ENCODE measurements around the gene TMEM171.

TMEM171 gene

DNA sequence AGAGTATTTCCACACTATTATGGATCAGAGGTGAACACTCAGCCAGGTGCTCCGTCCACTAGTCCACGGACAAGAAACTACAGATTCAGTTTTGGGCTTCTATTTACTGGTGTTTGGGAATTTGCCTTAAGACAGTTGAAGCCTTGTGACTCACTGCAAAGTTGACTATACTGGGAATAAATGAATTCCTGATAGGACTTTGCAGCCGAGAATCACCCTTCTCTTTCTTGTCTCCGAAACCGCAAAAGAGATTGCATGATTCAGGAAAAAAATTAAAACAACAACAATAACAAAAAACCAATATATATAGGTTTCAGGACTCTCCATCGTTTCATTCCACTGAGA lies 716 bp downstream of the TMEM171 start:
- DNase-seq = no peak

DNA sequence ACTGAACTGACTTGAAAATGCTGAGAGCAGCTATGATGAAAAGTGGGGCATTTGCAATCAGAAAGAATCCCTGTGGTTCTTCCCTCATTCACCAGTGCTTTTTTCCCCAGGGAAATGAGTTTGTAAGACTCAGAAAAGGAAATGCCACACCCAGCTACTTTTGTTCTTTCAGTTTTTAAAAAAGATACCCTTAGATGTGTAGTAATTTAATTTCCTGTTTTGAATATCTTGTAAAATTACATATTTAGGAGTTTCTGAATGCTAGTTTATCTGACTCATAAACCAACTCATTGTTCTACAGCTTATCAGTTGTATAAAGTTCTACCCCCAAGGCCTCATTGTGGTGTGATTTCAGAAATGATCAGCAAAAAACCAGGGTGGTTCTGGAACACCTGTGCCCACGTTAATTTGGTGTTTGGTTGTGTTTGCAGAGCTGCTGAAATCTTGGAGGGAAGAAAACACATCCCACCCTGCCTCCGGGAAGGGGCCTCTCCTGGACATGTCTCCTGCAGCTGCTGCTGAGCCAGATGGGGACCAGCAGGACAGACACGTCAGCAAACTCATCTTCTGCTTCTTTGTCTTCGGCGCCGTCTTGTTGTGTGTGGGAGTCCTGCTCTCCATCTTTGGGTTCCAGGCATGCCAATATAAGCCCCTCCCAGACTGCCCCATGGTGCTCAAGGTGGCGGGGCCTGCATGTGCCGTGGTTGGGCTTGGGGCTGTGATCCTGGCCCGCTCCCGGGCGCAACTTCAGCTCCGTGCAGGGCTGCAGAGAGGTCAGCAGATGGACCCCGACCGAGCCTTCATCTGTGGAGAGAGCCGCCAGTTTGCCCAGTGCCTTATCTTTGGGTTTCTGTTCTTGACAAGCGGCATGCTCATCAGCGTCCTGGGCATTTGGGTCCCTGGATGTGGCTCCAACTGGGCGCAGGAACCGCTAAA lies 2.8 kb downstream of the TMEM171 start:
- DNase-seq = no peak

- DNase-seq = no peak
These were observed 4.9 kb downstream of the TMEM171 start for GRCh38 chr5:73125289-73125688.

DNA sequence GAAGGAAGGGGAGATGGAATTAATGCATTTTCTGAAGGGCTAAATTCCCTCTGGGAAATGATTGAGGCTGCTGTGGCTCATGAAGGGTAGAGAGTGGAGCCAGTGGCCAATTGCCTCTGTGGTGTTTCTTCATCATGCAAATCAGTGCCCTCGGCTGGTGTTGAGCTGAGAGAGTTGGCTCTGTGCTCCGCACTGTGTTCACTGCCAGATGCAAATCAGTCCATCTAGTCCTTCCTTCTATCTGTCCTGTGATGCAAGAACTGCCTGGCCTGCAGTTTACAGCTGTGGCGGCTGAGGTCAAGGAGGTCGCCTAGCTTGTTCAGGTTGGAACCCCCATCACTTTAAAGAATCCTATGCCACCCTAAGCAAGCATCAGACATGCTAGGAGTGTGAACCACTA lies 6.0 kb downstream of the TMEM171 start:
- DNase-seq = no peak

DNA sequence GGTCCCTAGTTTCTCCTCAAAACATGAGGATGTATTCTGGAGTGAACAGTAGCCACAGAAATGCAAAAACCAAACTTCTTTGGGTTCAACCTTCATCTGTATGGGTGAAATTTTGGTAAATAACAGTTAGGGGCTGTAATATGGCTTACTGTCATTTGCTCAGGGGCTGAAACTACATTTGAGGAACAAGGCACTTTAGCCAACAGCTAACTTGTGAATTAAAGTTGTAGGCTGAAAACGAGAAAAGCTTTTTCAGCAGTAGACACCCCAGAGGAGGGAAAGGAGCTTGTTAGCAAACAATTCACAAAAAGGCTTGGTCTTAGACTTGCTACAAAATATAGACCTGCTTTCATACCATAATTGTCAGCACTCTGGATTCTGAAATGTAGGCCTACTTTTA lies 6.6 kb downstream of the TMEM171 start:
- no peak for DNase-seq

DNA sequence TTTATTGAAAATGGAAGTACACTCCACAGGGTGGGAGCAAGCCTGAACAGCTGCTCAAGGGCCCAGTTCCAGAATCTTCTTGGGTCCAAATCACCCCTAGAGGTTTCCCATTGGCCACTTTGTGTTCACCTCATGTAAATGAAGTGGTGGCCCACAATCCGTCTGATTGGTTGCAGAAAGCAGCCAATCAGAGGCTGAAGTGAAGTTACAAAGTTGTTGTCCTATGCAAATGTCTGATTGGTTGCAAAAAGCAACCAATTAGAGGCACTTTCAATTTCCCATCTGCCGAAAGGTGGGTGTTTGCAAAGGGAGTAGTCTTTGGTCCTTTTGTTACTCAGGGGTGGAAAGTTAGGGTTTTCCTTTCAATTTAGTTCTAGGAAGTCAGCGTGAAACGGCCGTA lies 8.8 kb downstream of the TMEM171 start:
- DNase-seq = no peak

DNA sequence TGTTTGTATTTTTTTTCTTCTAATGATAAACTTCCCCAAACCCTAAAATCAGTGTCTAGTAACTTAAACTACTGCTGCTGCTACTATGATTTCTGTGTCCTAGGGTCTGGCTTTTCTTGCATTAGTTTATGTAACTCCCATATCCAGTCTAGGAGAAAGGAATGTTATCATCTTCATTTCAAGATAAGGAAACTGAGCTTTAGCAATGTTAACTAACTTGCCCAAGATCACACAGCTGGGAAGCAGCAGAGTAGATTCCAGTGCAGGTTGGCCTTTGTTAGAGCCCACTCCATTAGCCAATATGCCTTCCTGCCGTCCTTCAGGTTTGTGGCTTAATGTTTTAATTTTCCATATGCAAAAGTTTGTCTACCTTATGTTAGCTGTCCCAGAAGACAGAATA lies 10.4 kb downstream of the TMEM171 start:
- DNase-seq = no peak

- DNase-seq = no peak
These were observed 11.5 kb downstream of the TMEM171 start for GRCh38 chr5:73131711-73132425.

- no peak for DNase-seq
These were observed 12.4 kb downstream of the TMEM171 start for GRCh38 chr5:73132759-73133158.

GRCh38 chr5:73135021-73135420 lies 14.6 kb downstream of the TMEM171 start:
- DNase-seq = no peak

GRCh38 chr5:73135429-73136054 lies 15.2 kb downstream of the TMEM171 start:
- DNase-seq = no peak

DNA sequence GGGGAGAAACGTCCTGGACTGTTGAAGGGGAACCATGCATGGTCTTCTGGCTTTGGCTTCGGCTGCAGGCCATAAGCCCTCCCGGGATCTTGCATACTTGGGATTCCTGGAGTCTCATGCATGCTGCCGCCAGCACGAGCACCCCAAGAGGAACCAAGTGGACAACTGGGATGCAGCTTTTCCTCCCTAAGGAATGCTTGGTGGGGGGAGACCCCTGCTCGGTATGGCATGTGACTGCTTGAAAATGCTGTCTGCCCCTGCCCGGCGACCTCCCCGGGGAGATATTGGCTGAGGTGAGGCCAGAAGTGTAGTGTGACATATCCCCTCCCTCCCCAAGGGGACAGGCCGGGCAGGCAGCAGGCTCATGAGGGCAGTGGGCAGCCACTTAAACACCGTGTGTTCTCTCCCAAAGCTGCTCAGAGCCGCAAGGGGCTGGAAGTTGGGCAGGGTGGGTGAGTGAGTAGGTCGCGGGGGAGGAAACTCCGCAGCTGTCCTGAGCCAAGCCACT lies 15.7 kb downstream of the TMEM171 start:
- no peak for DNase-seq

GRCh38 chr5:73137563-73138530 lies 17.5 kb downstream of the TMEM171 start:
- DNase-seq = no peak

GRCh38 chr5:73139485-73139884 lies 19.1 kb downstream of the TMEM171 start:
- DNase-seq = no peak

DNA sequence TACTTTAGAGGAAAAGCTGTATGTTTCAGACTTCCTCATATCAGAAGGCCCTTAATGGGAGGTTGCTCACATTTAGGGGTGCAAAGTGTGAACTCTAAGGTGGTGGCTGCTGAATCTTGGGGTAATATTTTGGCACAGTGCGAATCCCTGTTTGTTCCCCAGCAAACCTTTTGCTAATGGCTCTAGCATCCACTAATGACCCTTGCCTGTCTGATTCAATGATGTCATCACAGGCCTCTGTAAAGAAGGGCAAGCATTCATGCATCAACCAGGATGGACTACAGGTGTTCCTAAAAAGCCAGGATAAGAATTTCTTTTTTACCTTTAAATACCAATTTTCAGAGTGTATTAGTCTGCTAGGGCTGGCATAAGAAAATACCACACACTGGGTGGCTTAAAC lies 20.4 kb downstream of the TMEM171 start:
- DNase-seq = no peak

DNA sequence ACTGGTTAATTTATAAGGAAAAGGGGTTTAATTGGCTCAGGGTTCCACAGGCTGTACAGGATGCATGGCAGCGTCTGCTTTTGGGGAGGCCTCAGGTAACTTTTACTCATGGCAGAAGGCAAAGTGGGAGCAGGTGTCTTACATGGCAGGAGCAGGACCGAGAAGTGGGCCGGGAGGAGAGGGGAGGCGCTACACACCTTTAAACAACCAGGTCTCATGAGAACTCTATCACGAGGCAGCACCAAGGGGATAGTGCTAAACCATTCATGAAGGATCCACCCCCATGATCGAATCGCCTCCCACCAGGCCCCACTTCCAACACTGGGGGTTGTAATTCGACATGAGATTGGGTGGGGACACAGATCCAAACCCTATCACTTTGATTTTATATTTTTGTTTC lies 21.7 kb downstream of the TMEM171 start:
- no peak for DNase-seq

DNA sequence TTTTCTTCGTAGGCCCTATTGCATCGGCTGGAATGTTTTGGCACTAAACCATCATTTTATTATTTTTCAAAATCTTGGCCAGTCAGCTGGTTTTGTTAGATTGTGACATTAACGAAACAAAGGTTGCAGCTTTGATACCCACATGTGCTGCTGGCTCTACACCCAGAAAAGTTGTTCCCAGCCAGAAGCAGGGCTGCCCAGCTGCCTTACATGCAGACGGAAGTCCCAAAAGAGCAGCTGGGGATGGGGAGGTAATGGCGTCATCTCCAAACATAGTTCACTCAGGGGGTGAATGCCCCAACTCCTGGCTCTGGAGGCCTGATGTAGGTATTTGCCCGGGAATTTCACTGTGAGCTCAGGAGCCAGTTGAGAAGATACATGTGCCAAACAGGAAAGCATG lies 23.3 kb downstream of the TMEM171 start:
- DNase-seq = no peak

DNA sequence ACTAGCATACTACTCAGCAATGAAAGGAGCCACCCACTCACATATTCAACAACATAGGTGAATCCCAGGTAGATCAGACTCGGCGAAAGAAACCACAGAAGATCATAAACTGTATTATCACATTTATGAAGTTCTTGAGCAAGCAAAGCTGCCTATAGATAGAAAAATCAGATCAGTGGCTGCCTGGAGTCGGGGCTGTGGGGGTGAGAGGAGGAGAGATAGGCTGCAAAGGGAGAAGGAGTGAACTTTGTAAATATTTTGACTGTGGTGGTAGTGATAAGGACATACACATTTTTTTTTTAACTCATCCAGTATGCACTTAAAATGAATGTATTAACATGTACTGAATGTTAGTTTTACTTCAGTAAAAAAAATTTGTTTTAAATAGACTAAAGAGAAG lies 29.2 kb downstream of the TMEM171 start:
- DNase-seq = no peak

DNA sequence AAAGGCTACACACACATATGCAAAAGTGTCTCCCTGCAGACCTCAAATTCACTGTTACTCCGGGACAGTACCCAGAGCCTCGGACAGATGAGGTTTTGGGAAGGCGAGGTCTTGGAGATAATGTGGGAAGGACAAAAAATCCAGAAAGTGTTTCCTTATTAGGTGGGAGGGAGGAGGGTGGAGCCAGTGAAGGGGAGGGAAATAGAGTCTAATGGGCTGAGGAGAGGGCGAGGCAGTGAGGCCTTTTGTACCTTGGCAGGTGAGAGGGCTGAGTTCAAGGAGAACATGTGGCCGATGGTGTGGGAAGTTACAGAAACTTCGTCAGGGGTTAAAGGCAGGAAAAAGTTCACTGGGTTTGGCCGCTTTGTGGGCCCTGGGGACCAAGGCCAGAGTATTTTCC lies 30.5 kb downstream of the TMEM171 start:
- no peak for DNase-seq

- no peak for DNase-seq
These were observed 31.5 kb downstream of the TMEM171 start for GRCh38 chr5:73151766-73152410.

GRCh38 chr5:73152411-73153388 lies 32.3 kb downstream of the TMEM171 start:
- DNase-seq = no peak
